Measurements from ENCODE around the gene AMACR. TPM values are rescaled to one million over a fixed set of nuclear protein-coding genes. Genes with fewer than 3 reads are reported as not detected.

The AMACR gene
- total RNA-seq, 2 experiments from 2014 or later, result 7.5 to 7.8 TPM

DNA sequence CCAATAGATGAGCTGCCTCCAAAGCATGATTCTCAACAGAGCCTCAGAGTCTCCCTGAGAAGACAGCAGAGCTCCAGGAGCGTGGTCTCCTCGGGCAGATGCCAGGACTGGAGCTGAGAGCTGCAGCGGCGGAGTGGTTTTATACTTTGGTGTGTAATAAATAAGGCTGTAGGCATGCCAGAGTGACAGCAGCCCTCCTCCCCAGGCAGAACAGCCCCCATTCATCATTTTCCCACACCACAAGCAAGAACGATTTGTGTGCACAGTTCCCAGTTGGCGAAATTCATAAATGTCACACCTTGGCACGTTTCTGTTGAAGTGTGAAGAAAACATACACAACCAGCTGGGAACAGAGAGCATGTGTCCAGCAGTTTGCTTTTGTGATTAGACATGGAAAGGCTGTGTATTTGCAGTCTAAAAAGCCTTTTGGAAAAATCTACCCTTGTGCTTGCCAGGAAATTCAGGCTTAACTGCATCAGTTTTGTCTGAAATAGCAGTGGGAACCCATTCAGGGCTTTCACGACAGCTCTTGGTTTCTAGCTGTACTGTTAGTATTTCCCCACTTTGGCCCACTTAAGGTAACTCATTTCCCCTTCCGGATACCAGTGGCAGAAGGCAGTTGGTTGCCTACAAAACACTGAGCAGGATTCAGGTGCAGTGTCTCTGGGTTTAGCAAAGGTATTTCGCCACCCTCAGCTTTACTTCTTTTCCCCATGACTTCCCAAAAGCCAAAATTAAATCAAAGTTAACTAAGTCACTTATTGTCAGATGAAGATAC, 35.4 kb upstream of the AMACR start, which contains the start of gene C1QTNF3:
Gene C1QTNF3, minus strand, starts transcription at position 115 of the 778 bp plus-strand sequence. Its CDS starts 88 bp downstream, at position 27.
- H3K4me3 Mint-ChIP-seq, result no peak within 1 kb of the TSS
- POLR2A ChIA-PET, result no interaction called here
- no peak within 1 kb of the TSS for H3K27ac Mint-ChIP-seq
- CTCF ChIA-PET, result no interaction called here
- H3K27me3 Mint-ChIP-seq, result no peaks in the 10 kb centered on the region
- DNase-seq, result no peak
- H3K36me3 Mint-ChIP-seq (ENCODE audit: low read depth), result peaks cover 3% of the 10 kb centered on the region
- H3K9me3 Mint-ChIP-seq, result no peaks in the 10 kb centered on the region
- no peaks in the 10 kb centered on the region for H3K4me1 Mint-ChIP-seq

- H3K4me1 Mint-ChIP-seq, result no peaks in the 10 kb centered on the region
- H3K9me3 Mint-ChIP-seq, result no peaks in the 10 kb centered on the region
- ChIA-PET CTCF (no interaction called here), POLR2A (no interaction called here)
- H3K27me3 Mint-ChIP-seq, result no peaks in the 10 kb centered on the region
- peaks cover 4% of the 10 kb centered on the region for H3K36me3 Mint-ChIP-seq (ENCODE audit: low read depth)
- no peak overlapping the region for H3K27ac Mint-ChIP-seq
- DNase-seq, result no peak
- no peak overlapping the region for H3K4me3 Mint-ChIP-seq
These were observed 34.5 kb upstream of the AMACR start for GRCh38 chr5:34042321-34042720.

DNA sequence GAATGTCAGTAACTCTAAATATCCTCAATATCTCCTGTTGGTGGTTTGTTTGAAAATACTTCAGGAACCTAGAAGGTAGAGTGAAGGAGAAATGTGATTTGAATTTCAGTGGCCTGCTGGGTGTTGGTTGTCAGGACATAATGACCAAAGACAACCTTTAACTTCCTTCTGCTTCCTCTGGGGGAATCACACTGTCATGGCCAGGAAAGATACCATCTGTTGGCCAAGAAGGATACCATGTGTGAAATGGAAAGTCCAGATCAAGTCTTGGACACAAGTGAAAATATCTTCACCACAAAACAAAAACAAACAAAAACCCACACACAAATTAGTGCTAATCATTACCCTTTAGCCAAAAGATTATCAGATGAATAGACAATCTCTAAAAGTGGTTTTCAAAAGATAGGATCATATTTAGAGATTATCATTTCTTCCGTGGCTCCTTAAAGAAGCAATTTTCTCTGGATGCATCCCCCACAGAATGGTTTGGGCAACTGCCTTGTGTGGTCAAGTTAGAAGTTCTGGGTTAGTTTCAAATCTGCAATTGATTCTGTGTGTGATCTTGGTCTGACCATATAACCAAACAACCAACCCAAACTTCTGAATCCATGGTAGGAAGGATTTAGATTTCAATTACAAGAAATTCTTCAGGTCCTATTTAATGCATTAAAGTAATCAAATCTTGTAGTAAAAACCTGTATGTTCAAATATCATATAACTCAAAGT, 33.6 kb upstream of the AMACR start:
- CTCF ChIA-PET, result no interaction called here
- POLR2A ChIA-PET, result no interaction called here
- H3K9me3 Mint-ChIP-seq, result no peaks in the 10 kb centered on the region
- H3K27ac Mint-ChIP-seq, result no peak overlapping the region
- no peak for DNase-seq
- H3K4me3 Mint-ChIP-seq, result no peak overlapping the region
- no peaks in the 10 kb centered on the region for H3K27me3 Mint-ChIP-seq
- no peaks in the 10 kb centered on the region for H3K4me1 Mint-ChIP-seq
- peaks cover 4% of the 10 kb centered on the region for H3K36me3 Mint-ChIP-seq (ENCODE audit: low read depth)

DNA sequence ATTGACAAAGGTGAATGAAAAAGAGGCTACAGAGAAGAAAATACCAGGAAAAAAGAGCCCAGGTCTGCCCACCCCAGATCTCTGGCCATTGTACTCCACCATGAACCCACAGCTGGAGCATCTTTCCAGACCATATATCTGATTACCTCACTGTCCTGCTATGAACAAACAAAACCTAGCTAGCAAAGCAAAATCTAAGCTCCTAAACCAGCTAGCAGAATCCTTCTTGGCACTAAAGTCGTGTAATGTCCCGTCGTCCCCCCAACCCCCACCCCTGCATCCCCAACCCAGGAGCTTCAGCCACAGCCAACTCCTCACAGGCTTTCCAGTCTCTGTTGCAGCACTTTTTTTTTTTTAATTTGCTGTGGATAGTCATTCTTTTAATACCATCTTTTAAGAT, 32.6 kb upstream of the AMACR start:
- no peak for DNase-seq
- peaks cover 4% of the 10 kb centered on the region for H3K36me3 Mint-ChIP-seq (ENCODE audit: low read depth)
- H3K4me1 Mint-ChIP-seq, result no peaks in the 10 kb centered on the region
- no peaks in the 10 kb centered on the region for H3K9me3 Mint-ChIP-seq
- no peaks in the 10 kb centered on the region for H3K27me3 Mint-ChIP-seq
- H3K27ac Mint-ChIP-seq, result no peak overlapping the region
- H3K4me3 Mint-ChIP-seq, result no peak overlapping the region
- POLR2A ChIA-PET, result no interaction called here
- CTCF ChIA-PET, result no interaction called here

GRCh38 chr5:34039398-34040157, 31.7 kb upstream of the AMACR start:
- ChIA-PET POLR2A (no interaction called here), CTCF (no interaction called here)
- DNase-seq, result no peak
- H3K4me3 Mint-ChIP-seq, result no peak overlapping the region
- H3K4me1 Mint-ChIP-seq, result no peaks in the 10 kb centered on the region
- H3K9me3 Mint-ChIP-seq, result no peaks in the 10 kb centered on the region
- H3K27me3 Mint-ChIP-seq, result no peaks in the 10 kb centered on the region
- H3K27ac Mint-ChIP-seq, result no peak overlapping the region
- H3K36me3 Mint-ChIP-seq (ENCODE audit: low read depth), result peaks cover 4% of the 10 kb centered on the region

DNA sequence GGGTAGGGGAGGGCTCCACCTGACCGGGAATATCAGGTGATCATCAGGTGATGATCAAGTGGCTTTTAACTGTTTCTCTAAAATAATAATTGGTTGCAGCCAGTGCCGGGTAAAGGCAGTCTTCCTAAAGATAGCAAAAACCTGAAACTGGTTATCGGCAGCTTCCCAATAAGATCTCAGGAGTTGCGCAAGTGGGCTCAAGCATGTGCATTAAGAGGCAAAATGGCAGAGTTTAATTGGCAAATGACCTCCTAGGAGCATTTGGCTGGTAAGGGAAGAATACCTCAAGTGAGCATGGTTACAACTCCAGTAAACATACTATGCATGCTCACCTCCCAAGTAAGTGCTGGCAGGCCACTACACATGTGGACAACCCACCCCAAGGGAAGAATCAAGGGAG, 31.0 kb upstream of the AMACR start:
- no peak overlapping the region for H3K27ac Mint-ChIP-seq
- H3K9me3 Mint-ChIP-seq, result no peaks in the 10 kb centered on the region
- no peaks in the 10 kb centered on the region for H3K4me1 Mint-ChIP-seq
- DNase-seq, result no peak
- H3K36me3 Mint-ChIP-seq (ENCODE audit: low read depth), result peaks cover 4% of the 10 kb centered on the region
- no peaks in the 10 kb centered on the region for H3K27me3 Mint-ChIP-seq
- POLR2A ChIA-PET, result no interaction called here
- no peak overlapping the region for H3K4me3 Mint-ChIP-seq
- CTCF ChIA-PET, result no interaction called here

DNA sequence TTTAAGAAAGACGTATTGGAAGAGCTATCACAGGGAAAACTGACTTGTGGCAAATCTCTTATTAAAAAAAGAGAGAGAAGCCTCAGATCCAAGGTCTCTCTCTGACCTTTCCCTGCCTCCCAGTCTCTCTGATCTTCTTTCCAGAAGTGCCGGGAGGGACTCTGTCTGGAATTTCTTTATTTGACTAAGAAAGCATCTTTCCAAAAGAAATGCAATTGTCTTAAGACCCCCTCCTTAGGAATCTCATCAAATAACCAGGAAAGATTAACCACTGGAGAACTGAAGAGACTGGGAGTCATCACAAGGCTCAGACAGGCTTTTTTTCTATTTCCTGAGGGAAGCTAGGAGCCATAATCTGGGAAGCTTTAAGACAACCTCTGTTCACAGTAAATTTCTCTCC, 30.5 kb upstream of the AMACR start:
- Mint-ChIP-seq H3K4me3 (no peak overlapping the region), H3K4me1 (no peaks in the 10 kb centered on the region), H3K36me3 (ENCODE audit: low read depth) (peaks cover 5% of the 10 kb centered on the region), H3K27ac (no peak overlapping the region), H3K27me3 (no peaks in the 10 kb centered on the region), H3K9me3 (no peaks in the 10 kb centered on the region)
- ChIA-PET CTCF (no interaction called here), POLR2A (no interaction called here)
- no peak for DNase-seq

DNA sequence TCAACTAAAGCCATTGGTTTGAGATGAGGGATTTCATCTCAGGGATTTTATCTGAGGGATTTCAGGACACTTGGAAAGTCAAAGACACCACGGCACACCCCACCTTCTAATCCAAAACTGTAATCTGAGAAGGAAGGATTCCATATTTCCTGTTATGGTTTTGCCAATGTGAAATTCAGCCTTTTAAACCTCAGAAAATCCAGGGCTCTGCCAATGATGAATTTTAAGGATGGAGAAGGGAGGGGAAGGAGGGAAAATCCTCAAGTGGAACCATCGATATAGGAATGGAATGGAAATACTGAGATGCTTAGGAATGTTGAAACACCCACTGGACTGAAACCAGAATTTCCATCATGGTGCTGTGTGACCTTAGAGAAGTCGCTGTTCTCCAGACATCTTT, 29.9 kb upstream of the AMACR start:
- ChIA-PET CTCF (no interaction called here), POLR2A (interaction anchor here (0.5 kb wide), 1 partner anchor 10 kb away, joined by 3 read pairs; no protein-coding TSS in a partner anchor)
- Mint-ChIP-seq H3K4me3 (no peak overlapping the region), H3K9me3 (no peaks in the 10 kb centered on the region), H3K4me1 (no peaks in the 10 kb centered on the region), H3K27ac (no peak overlapping the region), H3K27me3 (no peaks in the 10 kb centered on the region), H3K36me3 (ENCODE audit: low read depth) (peaks cover 7% of the 10 kb centered on the region)
- DNase-seq, result no peak

GRCh38 chr5:34035756-34036155, 27.9 kb upstream of the AMACR start:
- CTCF ChIA-PET, result interaction anchor here (0.9 kb wide), 1 partner anchor 38 kb away, joined by 4 read pairs; no protein-coding TSS in a partner anchor
- Mint-ChIP-seq H3K9me3 (no peaks in the 10 kb centered on the region), H3K4me1 (no peaks in the 10 kb centered on the region), H3K4me3 (no peak overlapping the region), H3K27me3 (no peaks in the 10 kb centered on the region), H3K27ac (no peak overlapping the region), H3K36me3 (ENCODE audit: low read depth) (peaks cover 7% of the 10 kb centered on the region)
- DNase-seq, result no peak
- POLR2A ChIA-PET, result no interaction called here

DNA sequence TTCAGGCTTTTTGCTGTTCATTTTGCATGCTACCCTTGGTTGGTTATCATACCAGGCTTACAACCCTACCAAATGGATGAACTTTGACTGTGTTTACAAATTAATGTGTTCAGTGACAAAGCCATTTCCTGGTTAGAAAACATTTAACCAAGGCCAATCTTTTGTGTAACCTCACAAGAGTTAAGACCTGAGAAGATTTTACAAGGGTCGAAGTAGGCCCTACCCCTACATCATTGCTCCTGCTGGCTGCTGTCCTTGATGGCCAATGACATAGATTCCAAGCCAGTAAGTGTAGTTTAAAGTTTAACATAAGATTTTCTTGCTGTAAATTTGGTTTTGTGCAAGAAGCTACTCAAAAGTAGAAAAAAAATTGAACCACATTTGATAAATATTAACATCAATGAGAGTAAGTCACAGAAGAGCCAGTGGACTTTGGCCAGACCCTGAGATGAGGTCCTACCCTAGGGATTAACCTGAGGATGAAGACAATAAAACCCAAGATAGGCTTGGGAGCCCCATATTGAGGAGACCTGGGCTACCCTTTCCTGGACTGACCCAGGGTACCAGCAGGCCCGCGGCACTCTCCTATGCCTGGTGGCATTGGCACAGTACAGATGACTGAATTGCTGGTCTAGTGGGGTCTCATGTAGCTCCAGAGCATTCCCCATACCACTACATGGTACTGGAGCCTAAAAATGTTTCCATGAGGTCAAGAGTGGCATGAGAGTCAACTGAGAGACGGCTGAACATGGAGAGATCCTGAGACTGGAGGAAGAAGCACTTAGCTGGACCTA, 26.9 kb upstream of the AMACR start:
- DNase-seq, result no peak
- no peak overlapping the region for H3K27ac Mint-ChIP-seq
- no peaks in the 10 kb centered on the region for H3K4me1 Mint-ChIP-seq
- H3K4me3 Mint-ChIP-seq, result no peak overlapping the region
- POLR2A ChIA-PET, result no interaction called here
- H3K27me3 Mint-ChIP-seq, result no peaks in the 10 kb centered on the region
- CTCF ChIA-PET, result no interaction called here
- no peaks in the 10 kb centered on the region for H3K9me3 Mint-ChIP-seq
- H3K36me3 Mint-ChIP-seq (ENCODE audit: low read depth), result peaks cover 7% of the 10 kb centered on the region

DNA sequence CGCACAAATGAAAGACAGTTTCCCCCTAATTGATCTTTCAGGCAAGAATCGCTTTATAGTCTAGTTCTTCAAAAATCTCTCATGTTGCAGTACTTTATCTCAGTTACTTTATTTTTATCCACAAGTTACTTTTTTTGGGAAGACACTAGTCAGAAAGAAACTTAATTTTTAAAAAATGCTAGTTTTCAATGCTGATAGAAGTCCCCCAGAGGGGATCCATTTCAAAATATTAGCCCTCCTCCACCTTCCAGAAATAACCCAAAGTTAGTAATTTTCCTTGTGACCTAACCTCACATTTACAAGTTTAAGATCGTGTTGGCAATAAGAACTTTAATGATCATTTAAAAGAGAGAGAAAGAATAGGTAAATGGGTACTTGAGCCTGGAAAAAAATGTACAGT, 24.1 kb upstream of the AMACR start:
- Mint-ChIP-seq H3K4me3 (no peak overlapping the region), H3K27me3 (no peaks in the 10 kb centered on the region), H3K36me3 (ENCODE audit: low read depth) (peaks cover 8% of the 10 kb centered on the region), H3K27ac (no peak overlapping the region), H3K9me3 (no peaks in the 10 kb centered on the region), H3K4me1 (no peaks in the 10 kb centered on the region)
- POLR2A ChIA-PET, result interaction anchor here (0.8 kb wide), 1 partner anchor 10 kb away, joined by 3 read pairs; no protein-coding TSS in a partner anchor
- no peak for DNase-seq
- CTCF ChIA-PET, result no interaction called here

DNA sequence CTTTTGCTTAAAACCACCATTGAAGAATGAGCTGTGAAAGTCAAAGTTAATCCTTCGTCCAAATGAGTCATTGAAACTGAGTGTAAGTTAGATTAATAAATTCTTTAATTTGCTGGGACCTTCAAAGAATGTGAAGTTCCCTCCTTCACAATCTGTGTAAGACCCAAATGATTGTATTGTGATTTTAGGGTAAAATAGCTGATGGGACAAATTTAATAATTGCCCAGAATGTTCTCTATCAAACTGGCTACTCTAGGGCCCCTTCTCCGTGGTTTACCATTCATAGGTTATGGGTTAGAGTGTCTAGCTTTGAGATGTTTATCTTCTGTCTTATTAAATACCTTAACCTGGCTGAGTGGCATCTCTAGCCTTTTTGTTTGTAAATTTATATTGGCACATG, 23.3 kb upstream of the AMACR start:
- peaks cover 8% of the 10 kb centered on the region for H3K36me3 Mint-ChIP-seq (ENCODE audit: low read depth)

More for the DNA sequence above, 23.3 kb upstream of the AMACR start:
- H3K4me3 Mint-ChIP-seq, result no peak overlapping the region
- ChIA-PET CTCF (interaction anchor here (1.2 kb wide), 1 partner anchor 24 kb away, joined by 3 read pairs; no protein-coding TSS in a partner anchor), POLR2A (interaction anchor here (0.6 kb wide), 1 partner anchor 176 kb away, joined by 3 read pairs; no protein-coding TSS in a partner anchor)
- no peaks in the 10 kb centered on the region for H3K27me3 Mint-ChIP-seq
- H3K9me3 Mint-ChIP-seq, result no peaks in the 10 kb centered on the region
- DNase-seq, result no peak
- H3K27ac Mint-ChIP-seq, result no peak overlapping the region
- no peaks in the 10 kb centered on the region for H3K4me1 Mint-ChIP-seq
